Measurements from ENCODE around the gene MCM3AP.

GRCh38 chr21:46226146-46226545, 59.3 kb downstream of the MCM3AP start:
- TF ChIP-seq CTCF (conservative IDR thresholded peaks at IDR 0.05; ENCODE audit: low read depth, low read length) = no peak
- TF ChIP-seq EZH2phosphoT487 (IDR thresholded peaks at IDR 0.05; ENCODE audit: borderline replicate concordance, low read length) = no peak
